HEK293 (cell line): ENCODE data around the gene CLIP3.
A peak's percentile ranks its signal among the peaks of the same experiment; 100 is the strongest.

Experiments
- GFI1B ChIP-seq: fragments of 450-650 bp; formaldehyde crosslinking; IDR thresholded peaks from 2 replicates; pipeline ENCODE4 v1.5.1; 2016; ENCODE audit warnings: missing biosample characterization, missing genetic modification characterization
- KLF16 ChIP-seq: fragments of 450-650 bp; formaldehyde crosslinking; IDR thresholded peaks from 2 replicates; pipeline ENCODE4 v1.5.1; 2017; ENCODE audit warnings: missing biosample characterization, missing genetic modification characterization
- MYNN ChIP-seq: fragments of 450-650 bp; formaldehyde crosslinking; IDR thresholded peaks from 2 replicates; pipeline ENCODE4 v1.5.1; 2016; ENCODE audit warnings: missing biosample characterization, missing genetic modification characterization, borderline replicate concordance
- SALL2 ChIP-seq: fragments of 450-650 bp; formaldehyde crosslinking; IDR thresholded peaks from 2 replicates; pipeline ENCODE4 v1.5.0; 2017; ENCODE audit warnings: missing biosample characterization, mild to moderate bottlenecking, missing genetic modification characterization, borderline replicate concordance
- SCRT1 ChIP-seq: fragments of 450-650 bp; formaldehyde crosslinking; IDR thresholded peaks from 2 replicates; pipeline ENCODE4 v1.5.1; 2016; ENCODE audit warnings: missing biosample characterization, missing genetic modification characterization, borderline replicate concordance
- YY1 ChIP-seq: fragments of 450-650 bp; formaldehyde crosslinking; IDR thresholded peaks from 2 replicates; pipeline ENCODE4 v1.5.1; 2018; ENCODE audit warnings: missing biosample characterization, missing genetic modification characterization
- ZBTB1 ChIP-seq: fragments of 450-650 bp; formaldehyde crosslinking; IDR thresholded peaks from 2 replicates; pipeline ENCODE4 v1.5.1; 2016; ENCODE audit warnings: missing biosample characterization, missing genetic modification characterization
- ZBTB20 ChIP-seq: fragments of 450-650 bp; formaldehyde crosslinking; IDR thresholded peaks from 2 replicates; pipeline ENCODE4 v1.5.1; 2016; ENCODE audit warnings: missing biosample characterization, missing genetic modification characterization
- ZBTB8A ChIP-seq: fragments of 450-650 bp; formaldehyde crosslinking; IDR thresholded peaks from 2 replicates; pipeline ENCODE4 v1.5.1; 2016; ENCODE audit warnings: missing biosample characterization, missing genetic modification characterization
- ZFP3 ChIP-seq: fragments of 450-650 bp; formaldehyde crosslinking; IDR thresholded peaks from 2 replicates; pipeline ENCODE4 v1.5.1; 2016; ENCODE audit warnings: low read depth, missing biosample characterization, missing genetic modification characterization
- ZNF112 ChIP-seq: fragments of 450-650 bp; formaldehyde crosslinking; IDR thresholded peaks from 2 replicates; pipeline ENCODE4 v1.5.0; 2017; ENCODE audit warnings: missing biosample characterization, missing genetic modification characterization
- ZNF114 ChIP-seq: fragments of 450-650 bp; formaldehyde crosslinking; IDR thresholded peaks from 2 replicates; pipeline ENCODE4 v1.5.0; 2017; ENCODE audit warnings: missing biosample characterization, missing genetic modification characterization
- ZNF133 ChIP-seq: fragments of 450-650 bp; formaldehyde crosslinking; IDR thresholded peaks from 2 replicates; pipeline ENCODE4 v1.5.1; 2016; ENCODE audit warnings: missing biosample characterization, missing genetic modification characterization
- ZNF155 ChIP-seq: fragments of 450-650 bp; formaldehyde crosslinking; IDR thresholded peaks from 2 replicates; pipeline ENCODE4 v1.5.1; 2016; ENCODE audit warnings: missing biosample characterization, missing genetic modification characterization
- ZNF184 ChIP-seq: fragments of 450-650 bp; IDR thresholded peaks from 2 replicates; pipeline ENCODE4 v1.5.1; 2018; ENCODE audit warnings: missing biosample characterization, mild to moderate bottlenecking, missing genetic modification characterization
- ZNF391 ChIP-seq: fragments of 450-650 bp; formaldehyde crosslinking; IDR thresholded peaks from 2 replicates; pipeline ENCODE4 v1.5.1; 2016; ENCODE audit warnings: low read depth, missing biosample characterization, missing genetic modification characterization, borderline replicate concordance
- ZNF423 ChIP-seq: fragments of 450-650 bp; formaldehyde crosslinking; IDR thresholded peaks from 2 replicates; pipeline ENCODE4 v1.5.1; 2016; ENCODE audit warnings: missing biosample characterization, missing genetic modification characterization
- ZNF473 ChIP-seq: fragments of 450-650 bp; formaldehyde crosslinking; IDR thresholded peaks from 2 replicates; pipeline ENCODE4 v1.5.1; 2017; ENCODE audit warnings: missing biosample characterization, missing genetic modification characterization
- ZNF48 ChIP-seq: fragments of 450-650 bp; formaldehyde crosslinking; IDR thresholded peaks from 2 replicates; pipeline ENCODE4 v1.5.1; 2016; ENCODE audit warnings: missing biosample characterization, missing genetic modification characterization
- ZNF558 ChIP-seq: fragments of 450-650 bp; formaldehyde crosslinking; IDR thresholded peaks from 2 replicates; pipeline ENCODE4 v1.5.1; 2016; ENCODE audit warnings: missing biosample characterization, missing genetic modification characterization
- ZNF623 ChIP-seq: fragments of 450-650 bp; formaldehyde crosslinking; IDR thresholded peaks from 2 replicates; pipeline ENCODE4 v1.5.1; 2016; ENCODE audit warnings: missing biosample characterization, missing genetic modification characterization
- ZNF654 ChIP-seq: fragments of 450-650 bp; formaldehyde crosslinking; IDR thresholded peaks from 2 replicates; pipeline ENCODE4 v1.5.1; 2016; ENCODE audit warnings: low read depth, missing biosample characterization, missing genetic modification characterization
- ZNF664 ChIP-seq: fragments of 450-650 bp; formaldehyde crosslinking; IDR thresholded peaks from 2 replicates; pipeline ENCODE4 v1.5.1; 2016; ENCODE audit warnings: missing biosample characterization, missing genetic modification characterization
- ZNF768 ChIP-seq: fragments of 450-650 bp; formaldehyde crosslinking; IDR thresholded peaks from 2 replicates; pipeline ENCODE4 v1.5.1; 2018; ENCODE audit warnings: missing biosample characterization, mild to moderate bottlenecking, missing genetic modification characterization
- ZNF776 ChIP-seq: fragments of 450-650 bp; formaldehyde crosslinking; IDR thresholded peaks from 2 replicates; pipeline ENCODE4 v1.5.0; 2017; ENCODE audit warnings: missing biosample characterization, missing genetic modification characterization, borderline replicate concordance
- ZSCAN23 ChIP-seq: fragments of 450-650 bp; formaldehyde crosslinking; IDR thresholded peaks from 2 replicates; pipeline ENCODE4 v1.5.1; 2016; ENCODE audit warnings: missing biosample characterization, missing genetic modification characterization
- ZSCAN30 ChIP-seq: fragments of 450-650 bp; IDR thresholded peaks from 2 replicates; pipeline ENCODE4 v1.5.1; 2018; ENCODE audit warnings: missing biosample characterization, mild to moderate bottlenecking, missing genetic modification characterization, moderate library complexity
- TF ChIP-seq, protein P1 (sequence below): fragments of 450-650 bp; formaldehyde crosslinking; IDR thresholded peaks from 2 replicates; pipeline ENCODE4 v1.5.1; 2016; ENCODE audit warnings: missing biosample characterization, missing genetic modification characterization
- TF ChIP-seq, protein P2 (sequence below): fragments of 450-650 bp; formaldehyde crosslinking; IDR thresholded peaks from 2 replicates; pipeline ENCODE4 v1.5.1; 2016; ENCODE audit warnings: missing biosample characterization, missing genetic modification characterization
- TF ChIP-seq, protein P3 (sequence below): fragments of 450-650 bp; formaldehyde crosslinking; IDR thresholded peaks from 2 replicates; pipeline ENCODE4 v1.5.1; 2016; ENCODE audit warnings: missing biosample characterization, missing genetic modification characterization
- TF ChIP-seq, protein P4 (sequence below): sonication (generic); formaldehyde crosslinking; IDR thresholded peaks from 2 replicates; pipeline ENCODE4 v1.8.1; 2022; ENCODE audit warnings: mild to moderate bottlenecking, moderate library complexity, missing genetic modification reagents
- TF ChIP-seq, protein P5 (sequence below): fragments of 450-650 bp; formaldehyde crosslinking; optimal IDR thresholded peaks from 2 replicates; pipeline ENCODE3; 2016; ENCODE audit warnings: missing biosample characterization, mild to moderate bottlenecking, missing genetic modification characterization
- TF ChIP-seq, protein P6 (sequence below): fragments of 450-650 bp; formaldehyde crosslinking; IDR thresholded peaks from 2 replicates; pipeline ENCODE4 v1.5.1; 2017; ENCODE audit warnings: missing biosample characterization, missing genetic modification characterization

Gene CLIP3

DNA sequence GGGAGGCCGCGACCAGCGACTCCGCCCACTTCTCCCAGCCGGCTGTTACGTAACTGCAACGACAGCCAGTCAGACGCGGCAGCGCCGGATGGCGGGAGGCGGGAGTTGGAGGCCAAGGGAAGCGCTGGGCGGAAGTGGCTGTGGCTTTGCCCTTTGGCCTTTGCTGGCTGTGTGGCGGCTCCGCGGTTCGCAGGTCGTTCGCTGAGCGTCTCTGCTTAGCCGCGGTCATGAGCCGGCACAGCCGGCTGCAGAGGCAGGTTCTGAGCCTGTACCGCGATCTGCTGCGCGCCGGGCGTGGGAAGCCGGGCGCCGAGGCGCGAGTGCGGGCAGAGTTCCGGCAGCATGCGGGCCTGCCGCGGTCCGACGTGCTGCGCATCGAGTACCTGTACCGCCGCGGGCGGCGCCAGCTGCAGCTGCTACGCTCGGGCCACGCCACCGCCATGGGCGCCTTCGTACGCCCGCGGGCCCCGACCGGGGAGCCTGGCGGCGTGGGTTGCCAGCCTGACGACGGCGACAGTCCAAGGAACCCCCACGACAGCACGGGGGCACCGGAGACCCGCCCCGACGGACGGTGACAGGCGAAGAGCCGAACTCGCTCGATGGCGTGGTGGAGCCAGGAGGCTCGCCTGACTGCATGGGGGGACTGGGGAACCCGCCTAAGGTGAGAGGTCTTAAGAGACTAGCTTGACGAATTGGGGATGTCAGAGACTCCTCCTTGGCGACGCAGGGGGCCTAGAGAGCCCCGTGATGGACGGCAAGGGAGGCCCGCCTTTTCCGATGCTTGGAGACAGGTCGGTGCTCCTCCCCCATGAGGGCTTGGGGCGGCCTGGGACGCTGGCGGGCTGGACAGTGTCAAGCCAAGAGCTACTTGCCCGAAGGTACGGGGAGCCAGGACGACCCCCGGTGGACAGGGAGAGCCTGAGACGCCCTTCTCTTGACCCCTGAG is 37.4 kb downstream of the CLIP3 start, which contains the start of gene SDHAF1 (continued):
- TF ChIP-seq KLF16 (peak; percentile 90), ZNF664 (no peak), SCRT1 (tag by site-specific recombination) (no peak), ZFP3 (no peak), YY1 (tag by site-specific recombination) (peak; percentile 83), MYNN (no peak; the same call in 1 of the 2 replicates), ZBTB8A (tag by site-specific recombination) (peak; percentile 97), ZNF654 (tag by site-specific recombination) (no peak), ZBTB1 (tag by site-specific recombination) (0 out of 2 replicates have a peak, but pooled peaks have one; percentile 32), ZNF768 (tag by site-specific recombination) (no peak; the same call in 1 of the 2 replicates), ZNF48 (tag by site-specific recombination) (no peak), ZNF155 (no peak), SALL2 (no peak), ZNF114 (tag by site-specific recombination) (no peak), ZNF391 (tag by site-specific recombination) (0 out of 2 replicates have a peak, but pooled peaks have one; percentile 59), ZNF184 (tag by site-specific recombination) (no peak; the same call in 1 of the 2 replicates), ZNF473 (tag by site-specific recombination) (no peak), ZSCAN30 (tag by site-specific recombination) (peak; percentile 93), GFI1B (no peak), ZNF623 (tag by site-specific recombination) (no peak), ZNF133 (tag by site-specific recombination) (no peak), ZNF112 (tag by site-specific recombination) (no peak), ZBTB20 (peak; percentile 49; the same call in 1 of the 2 replicates), ZNF423 (tag by site-specific recombination) (no peak), ZSCAN23 (tag by site-specific recombination) (no peak; the same call in 1 of the 2 replicates), ZNF776 (tag by site-specific recombination) (no peak), ZNF558 (no peak)
- TF ChIP-seq, protein P1, sequence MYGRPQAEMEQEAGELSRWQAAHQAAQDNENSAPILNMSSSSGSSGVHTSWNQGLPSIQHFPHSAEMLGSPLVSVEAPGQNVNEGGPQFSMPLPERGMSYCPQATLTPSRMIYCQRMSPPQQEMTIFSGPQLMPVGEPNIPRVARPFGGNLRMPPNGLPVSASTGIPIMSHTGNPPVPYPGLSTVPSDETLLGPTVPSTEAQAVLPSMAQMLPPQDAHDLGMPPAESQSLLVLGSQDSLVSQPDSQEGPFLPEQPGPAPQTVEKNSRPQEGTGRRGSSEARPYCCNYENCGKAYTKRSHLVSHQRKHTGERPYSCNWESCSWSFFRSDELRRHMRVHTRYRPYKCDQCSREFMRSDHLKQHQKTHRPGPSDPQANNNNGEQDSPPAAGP (tag by site-specific recombination) = peak; percentile 83
- TF ChIP-seq, protein P2, sequence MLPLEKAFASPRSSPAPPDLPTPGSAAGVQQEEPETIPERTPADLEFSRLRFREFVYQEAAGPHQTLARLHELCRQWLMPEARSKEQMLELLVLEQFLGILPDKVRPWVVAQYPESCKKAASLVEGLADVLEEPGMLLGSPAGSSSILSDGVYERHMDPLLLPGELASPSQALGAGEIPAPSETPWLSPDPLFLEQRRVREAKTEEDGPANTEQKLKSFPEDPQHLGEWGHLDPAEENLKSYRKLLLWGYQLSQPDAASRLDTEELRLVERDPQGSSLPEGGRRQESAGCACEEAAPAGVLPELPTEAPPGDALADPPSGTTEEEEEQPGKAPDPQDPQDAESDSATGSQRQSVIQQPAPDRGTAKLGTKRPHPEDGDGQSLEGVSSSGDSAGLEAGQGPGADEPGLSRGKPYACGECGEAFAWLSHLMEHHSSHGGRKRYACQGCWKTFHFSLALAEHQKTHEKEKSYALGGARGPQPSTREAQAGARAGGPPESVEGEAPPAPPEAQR = peak; percentile 83
- TF ChIP-seq, protein P3, sequence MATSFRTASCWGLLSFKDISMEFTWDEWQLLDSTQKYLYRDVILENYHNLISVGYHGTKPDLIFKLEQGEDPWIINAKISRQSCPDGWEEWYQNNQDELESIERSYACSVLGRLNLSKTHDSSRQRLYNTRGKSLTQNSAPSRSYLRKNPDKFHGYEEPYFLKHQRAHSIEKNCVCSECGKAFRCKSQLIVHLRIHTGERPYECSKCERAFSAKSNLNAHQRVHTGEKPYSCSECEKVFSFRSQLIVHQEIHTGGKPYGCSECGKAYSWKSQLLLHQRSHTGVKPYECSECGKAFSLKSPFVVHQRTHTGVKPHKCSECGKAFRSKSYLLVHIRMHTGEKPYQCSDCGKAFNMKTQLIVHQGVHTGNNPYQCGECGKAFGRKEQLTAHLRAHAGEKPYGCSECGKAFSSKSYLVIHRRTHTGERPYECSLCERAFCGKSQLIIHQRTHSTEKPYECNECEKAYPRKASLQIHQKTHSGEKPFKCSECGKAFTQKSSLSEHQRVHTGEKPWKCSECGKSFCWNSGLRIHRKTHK (tag by site-specific recombination) = no peak
- TF ChIP-seq, protein P4, sequence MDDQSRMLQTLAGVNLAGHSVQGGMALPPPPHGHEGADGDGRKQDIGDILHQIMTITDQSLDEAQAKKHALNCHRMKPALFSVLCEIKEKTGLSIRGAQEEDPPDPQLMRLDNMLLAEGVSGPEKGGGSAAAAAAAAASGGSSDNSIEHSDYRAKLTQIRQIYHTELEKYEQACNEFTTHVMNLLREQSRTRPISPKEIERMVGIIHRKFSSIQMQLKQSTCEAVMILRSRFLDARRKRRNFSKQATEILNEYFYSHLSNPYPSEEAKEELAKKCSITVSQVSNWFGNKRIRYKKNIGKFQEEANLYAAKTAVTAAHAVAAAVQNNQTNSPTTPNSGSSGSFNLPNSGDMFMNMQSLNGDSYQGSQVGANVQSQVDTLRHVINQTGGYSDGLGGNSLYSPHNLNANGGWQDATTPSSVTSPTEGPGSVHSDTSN (CRISPR knock-in tag) = peak; percentile 61; the same call in 1 of the 2 replicates
- TF ChIP-seq, protein P5, sequence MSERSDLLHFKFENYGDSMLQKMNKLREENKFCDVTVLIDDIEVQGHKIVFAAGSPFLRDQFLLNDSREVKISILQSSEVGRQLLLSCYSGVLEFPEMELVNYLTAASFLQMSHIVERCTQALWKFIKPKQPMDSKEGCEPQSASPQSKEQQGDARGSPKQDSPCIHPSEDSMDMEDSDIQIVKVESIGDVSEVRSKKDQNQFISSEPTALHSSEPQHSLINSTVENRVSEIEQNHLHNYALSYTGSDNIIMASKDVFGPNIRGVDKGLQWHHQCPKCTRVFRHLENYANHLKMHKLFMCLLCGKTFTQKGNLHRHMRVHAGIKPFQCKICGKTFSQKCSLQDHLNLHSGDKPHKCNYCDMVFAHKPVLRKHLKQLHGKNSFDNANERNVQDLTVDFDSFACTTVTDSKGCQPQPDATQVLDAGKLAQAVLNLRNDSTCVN (tag by site-specific recombination) = peak; percentile 93
- TF ChIP-seq, protein P6, sequence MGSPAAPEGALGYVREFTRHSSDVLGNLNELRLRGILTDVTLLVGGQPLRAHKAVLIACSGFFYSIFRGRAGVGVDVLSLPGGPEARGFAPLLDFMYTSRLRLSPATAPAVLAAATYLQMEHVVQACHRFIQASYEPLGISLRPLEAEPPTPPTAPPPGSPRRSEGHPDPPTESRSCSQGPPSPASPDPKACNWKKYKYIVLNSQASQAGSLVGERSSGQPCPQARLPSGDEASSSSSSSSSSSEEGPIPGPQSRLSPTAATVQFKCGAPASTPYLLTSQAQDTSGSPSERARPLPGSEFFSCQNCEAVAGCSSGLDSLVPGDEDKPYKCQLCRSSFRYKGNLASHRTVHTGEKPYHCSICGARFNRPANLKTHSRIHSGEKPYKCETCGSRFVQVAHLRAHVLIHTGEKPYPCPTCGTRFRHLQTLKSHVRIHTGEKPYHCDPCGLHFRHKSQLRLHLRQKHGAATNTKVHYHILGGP (tag by site-specific recombination) = no peak
